Activated B cell treated with CpG ODN at 0.5 μM for 24 hours (primary cell): ENCODE measurements around the gene PKP4. TPM values are rescaled to one million over a fixed set of nuclear protein-coding genes. Genes with fewer than 3 reads are reported as not detected.

Experiments
- ATAC-seq: fragments of 200-7000 bp; cut with Tn5 transposase; one replicate; pipeline ENCODE4 v1.10.0; 2021; ENCODE audit warnings: low read depth, mild to moderate bottlenecking, moderate library complexity
- CTCF ChIA-PET: fragments of 350-600 bp; sonication (Branson Sonifier 250); formaldehyde crosslinking; loops from one replicate; lab custom pipeline; 2021; ENCODE audit warnings: antibody characterized with exemption; lab: Charles Lee
- POLR2A ChIA-PET: fragments of 350-600 bp; sonication (Branson Sonifier 250); formaldehyde crosslinking; loops from one replicate; lab custom pipeline; 2021; ENCODE audit warnings: antibody characterized with exemption; lab: Charles Lee
- DNase-seq: peaks from one replicate; pipeline ENCODE4 v3.0.0; 2022
- H3K27ac Mint-ChIP-seq: one replicate; pipeline ENCODE4 v1.8.0; 2020; ENCODE audit warnings: mixed read lengths
- H3K27me3 Mint-ChIP-seq: one replicate; pipeline ENCODE4 v1.8.0; 2021; ENCODE audit warnings: mixed read lengths
- H3K36me3 Mint-ChIP-seq: one replicate; pipeline ENCODE4 v1.8.0; 2021; ENCODE audit warnings: low read depth, mixed read lengths
- H3K4me1 Mint-ChIP-seq: one replicate; pipeline ENCODE4 v1.8.0; 2021; ENCODE audit warnings: mixed read lengths
- H3K4me3 Mint-ChIP-seq: one replicate; pipeline ENCODE4 v1.8.0; 2020; ENCODE audit warnings: mild to moderate bottlenecking, mixed read lengths
- H3K9me3 Mint-ChIP-seq: one replicate; pipeline ENCODE4 v1.8.0; 2020; ENCODE audit warnings: mixed read lengths
- CTCF ChIP-seq: fragments of 200-600 bp; IDR thresholded peaks from one replicate; pipeline ENCODE4 v1.8.0; 2022; ENCODE audit warnings: antibody characterized with exemption, mild to moderate bottlenecking
- intact Hi-C: fragments of 100-400 bp; cut with micrococcal nuclease; formaldehyde crosslinking; loops from one replicate; pipeline ENCODE4 v1.15.1; 2024
- total RNA-seq: library from RNA; stranded (reverse); gene quantifications from 2 replicates; pipeline ENCODE4 v1.2.3, GENCODE V29; 2022

PKP4 gene
- total RNA-seq, 1 donor from 2014 or later = 6.5 TPM

- H3K4me1 Mint-ChIP-seq = no peaks in the 10 kb centered on the region
- DNase-seq (no peak), ATAC-seq (no peak)
- ChIA-PET CTCF (no interaction called here), POLR2A (no interaction called here)
- no peak overlapping the region for H3K27ac Mint-ChIP-seq
- TF ChIP-seq CTCF = no peak
- no peaks in the 10 kb centered on the region for H3K27me3 Mint-ChIP-seq
- no peaks in the 10 kb centered on the region for H3K9me3 Mint-ChIP-seq
- H3K4me3 Mint-ChIP-seq = no peak overlapping the region
- intact Hi-C loops = no loop called here
- no peaks in the 10 kb centered on the region for H3K36me3 Mint-ChIP-seq
Measured at GRCh38 chr2:158634627-158635026, 177.9 kb downstream of the PKP4 start.

DNA sequence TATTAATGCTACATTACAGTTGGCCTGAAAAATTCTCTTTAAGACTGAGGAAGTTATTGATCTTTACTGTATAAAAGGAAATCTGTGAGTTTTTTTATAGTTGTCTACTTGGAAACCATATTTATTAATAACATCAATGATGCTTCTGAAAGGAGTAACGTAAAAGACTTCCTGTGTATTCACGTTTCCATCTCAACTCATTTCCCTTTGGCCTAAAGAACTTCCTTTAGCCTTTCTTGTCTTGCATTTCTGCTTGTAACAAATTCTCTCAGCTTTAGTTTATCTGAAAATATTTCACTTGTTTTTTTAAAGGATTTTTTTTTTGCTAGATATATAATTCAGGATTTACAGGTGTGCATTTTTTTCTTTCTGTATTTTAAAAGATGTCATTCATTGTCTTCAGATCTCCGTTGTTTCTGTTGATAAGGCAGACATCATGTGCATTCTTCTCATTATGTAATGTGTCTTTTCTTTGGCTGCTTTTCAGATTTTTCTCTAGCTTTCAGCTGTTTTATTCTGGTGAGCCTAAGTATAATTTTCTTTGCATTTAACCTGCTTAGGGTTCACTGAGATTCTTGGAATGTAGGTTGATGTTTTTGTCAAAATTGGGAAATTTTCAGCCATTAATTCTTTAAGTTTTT is 179.3 kb downstream of the PKP4 start:
- Mint-ChIP-seq H3K27ac (no peak overlapping the region), H3K9me3 (no peaks in the 10 kb centered on the region), H3K27me3 (no peaks in the 10 kb centered on the region), H3K36me3 (no peaks in the 10 kb centered on the region), H3K4me1 (peaks cover 6% of the 10 kb centered on the region), H3K4me3 (no peak overlapping the region)
- ChIA-PET POLR2A (no interaction called here), CTCF (no interaction called here)
- no peak for ATAC-seq
- no peak for TF ChIP-seq CTCF
- intact Hi-C loops = no loop called here
- DNase-seq = no peak

GRCh38 chr2:158637357-158637756 is 180.6 kb downstream of the PKP4 start:
- Mint-ChIP-seq H3K9me3 (no peaks in the 10 kb centered on the region), H3K36me3 (no peaks in the 10 kb centered on the region), H3K27me3 (no peaks in the 10 kb centered on the region), H3K4me3 (no peak overlapping the region), H3K27ac (no peak overlapping the region), H3K4me1 (peaks cover 6% of the 10 kb centered on the region)
- intact Hi-C loops = no loop called here
- ChIA-PET CTCF (no interaction called here), POLR2A (no interaction called here)
- ATAC-seq (no peak), DNase-seq (no peak)
- no peak for TF ChIP-seq CTCF

DNA sequence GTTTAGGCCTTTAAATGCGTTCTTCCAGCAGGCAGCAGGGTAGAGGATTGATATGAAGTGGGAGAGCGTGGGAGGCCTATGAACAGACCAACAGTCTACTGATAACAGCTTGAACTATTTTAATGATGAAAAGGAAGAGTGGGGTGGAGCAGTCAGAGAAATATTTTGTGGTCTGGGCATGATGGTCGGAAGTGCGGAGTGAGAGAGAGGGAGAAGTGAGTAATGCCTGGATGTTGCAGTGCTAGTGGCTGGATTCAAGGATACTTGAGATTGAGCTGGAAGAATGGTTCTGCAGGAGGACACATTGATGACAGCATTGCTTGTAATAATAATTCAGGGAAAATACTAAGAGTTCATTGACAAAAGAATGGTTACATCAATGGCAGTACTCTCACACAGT is 187.4 kb downstream of the PKP4 start:
- Mint-ChIP-seq H3K4me1 (peaks cover 6% of the 10 kb centered on the region), H3K9me3 (no peaks in the 10 kb centered on the region), H3K4me3 (no peak overlapping the region), H3K27ac (no peak overlapping the region), H3K27me3 (no peaks in the 10 kb centered on the region), H3K36me3 (no peaks in the 10 kb centered on the region)
- ATAC-seq (no peak), DNase-seq (no peak)
- CTCF ChIA-PET = no interaction called here
- POLR2A ChIA-PET = no interaction called here
- intact Hi-C loops = no loop called here
- TF ChIP-seq CTCF = no peak

DNA sequence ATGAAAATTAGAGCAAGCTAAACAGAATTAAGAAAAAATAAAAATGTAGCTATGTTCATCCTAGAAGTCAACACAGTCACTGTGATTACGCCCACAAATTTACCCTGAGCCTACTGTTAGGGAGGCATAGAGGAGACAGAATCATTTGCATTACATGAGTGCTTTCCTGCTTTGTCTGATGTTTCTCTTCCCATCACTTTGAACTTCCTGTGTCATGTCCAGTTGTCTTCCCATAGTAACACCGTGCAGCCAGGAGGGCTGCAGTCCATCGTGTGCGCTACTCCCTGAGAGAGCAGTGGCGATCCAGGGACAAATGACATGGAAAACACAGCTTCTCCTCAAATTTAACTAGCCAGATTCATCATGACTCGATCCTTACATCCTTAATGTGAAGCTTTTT is 188.5 kb downstream of the PKP4 start:
- ChIA-PET CTCF (no interaction called here), POLR2A (no interaction called here)

More for the DNA sequence above, 188.5 kb downstream of the PKP4 start:
- intact Hi-C loops = no loop called here
- Mint-ChIP-seq H3K27me3 (no peaks in the 10 kb centered on the region), H3K27ac (no peak overlapping the region), H3K9me3 (no peaks in the 10 kb centered on the region), H3K4me3 (no peak overlapping the region), H3K36me3 (no peaks in the 10 kb centered on the region), H3K4me1 (peaks cover 2% of the 10 kb centered on the region)
- no peak for DNase-seq
- no peak for ATAC-seq
- no peak for TF ChIP-seq CTCF
